ENCODE results near the gene KIF11. TPM values are rescaled to one million over a fixed set of nuclear protein-coding genes. Genes with fewer than 3 reads are reported as not detected.
"Not testable (repeated sequence)": the region's sequence is repeated elsewhere in the genome, so short reads cannot be mapped to it uniquely, and the experiment has no call there.

Gene KIF11
- total and polyA plus RNA-seq, 2 experiments from 2014 or later, result 7.1 to 19.9 TPM

DNA sequence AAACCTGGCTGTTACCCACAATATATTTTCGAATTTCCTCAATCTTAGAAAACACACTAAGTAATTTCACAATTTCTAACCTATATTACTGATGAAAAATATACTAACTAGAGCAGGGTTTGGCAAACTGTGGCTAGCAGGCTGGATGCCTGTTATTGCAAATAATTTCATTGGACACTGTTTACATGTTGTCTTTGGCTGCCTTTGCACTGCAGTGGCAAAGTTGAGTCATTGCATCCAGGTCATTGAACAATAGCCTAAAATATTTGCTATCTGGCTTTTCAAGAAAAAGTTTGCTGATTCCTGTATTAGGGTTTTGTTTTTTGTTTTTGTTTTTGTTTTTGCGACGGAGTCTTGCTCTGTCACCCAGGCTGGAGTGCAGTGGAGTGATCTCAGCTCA lies 47.2 kb downstream of the KIF11 start:
- TF ChIP-seq, protein P1, sequence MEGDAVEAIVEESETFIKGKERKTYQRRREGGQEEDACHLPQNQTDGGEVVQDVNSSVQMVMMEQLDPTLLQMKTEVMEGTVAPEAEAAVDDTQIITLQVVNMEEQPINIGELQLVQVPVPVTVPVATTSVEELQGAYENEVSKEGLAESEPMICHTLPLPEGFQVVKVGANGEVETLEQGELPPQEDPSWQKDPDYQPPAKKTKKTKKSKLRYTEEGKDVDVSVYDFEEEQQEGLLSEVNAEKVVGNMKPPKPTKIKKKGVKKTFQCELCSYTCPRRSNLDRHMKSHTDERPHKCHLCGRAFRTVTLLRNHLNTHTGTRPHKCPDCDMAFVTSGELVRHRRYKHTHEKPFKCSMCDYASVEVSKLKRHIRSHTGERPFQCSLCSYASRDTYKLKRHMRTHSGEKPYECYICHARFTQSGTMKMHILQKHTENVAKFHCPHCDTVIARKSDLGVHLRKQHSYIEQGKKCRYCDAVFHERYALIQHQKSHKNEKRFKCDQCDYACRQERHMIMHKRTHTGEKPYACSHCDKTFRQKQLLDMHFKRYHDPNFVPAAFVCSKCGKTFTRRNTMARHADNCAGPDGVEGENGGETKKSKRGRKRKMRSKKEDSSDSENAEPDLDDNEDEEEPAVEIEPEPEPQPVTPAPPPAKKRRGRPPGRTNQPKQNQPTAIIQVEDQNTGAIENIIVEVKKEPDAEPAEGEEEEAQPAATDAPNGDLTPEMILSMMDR (IDR thresholded peaks at IDR 0.05; ENCODE audit: low read depth, low read length), result peak; percentile 5
- H3K4me3 ChIP-seq, result no peak overlapping the region
- peaks cover 13% of the 10 kb centered on the region for H3K36me3 ChIP-seq
- H3K27ac ChIP-seq, result no peak overlapping the region
- H3K27me3 ChIP-seq, result no peaks in the 10 kb centered on the region
- H3K4me1 ChIP-seq (ENCODE audit: low read depth), result no peaks in the 10 kb centered on the region
- no peaks in the 10 kb centered on the region for H3K9me3 ChIP-seq (ENCODE audit: low read depth)
- DNase-seq (ENCODE audit: low read depth in 1 of 2, low spot score in 1 of 2), result peak in 1 of 2 donors; percentile 77

DNA sequence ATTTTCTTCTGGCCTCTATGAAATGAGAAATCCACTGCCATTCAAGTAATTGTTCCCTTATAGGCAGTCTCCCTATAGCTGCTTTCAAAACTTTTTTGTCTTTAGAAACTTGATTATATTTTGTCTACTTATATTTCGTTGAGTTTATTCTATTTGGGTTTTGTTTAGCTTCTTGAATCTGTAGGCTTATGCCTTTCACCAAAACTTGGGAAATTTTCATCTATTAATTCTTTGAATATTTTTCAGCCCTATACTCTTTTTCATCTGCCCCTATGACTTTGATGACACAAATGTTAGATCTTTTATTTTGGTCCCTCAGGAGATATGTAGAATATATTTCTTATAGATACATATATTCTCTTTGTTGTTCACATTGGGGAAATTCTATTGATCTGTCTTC lies 48.6 kb downstream of the KIF11 start:
- TF ChIP-seq, protein P1 (IDR thresholded peaks at IDR 0.05; ENCODE audit: low read depth, low read length), result no peak
- Histone ChIP-seq H3K36me3 (peaks cover 11% of the 10 kb centered on the region), H3K4me3 (no peak overlapping the region), H3K4me1 (ENCODE audit: low read depth) (no peaks in the 10 kb centered on the region), H3K27ac (no peak overlapping the region), H3K27me3 (no peaks in the 10 kb centered on the region), H3K9me3 (ENCODE audit: low read depth) (no peaks in the 10 kb centered on the region)
- DNase-seq (ENCODE audit: low read depth in 1 of 2, low spot score in 1 of 2), result no peak

DNA sequence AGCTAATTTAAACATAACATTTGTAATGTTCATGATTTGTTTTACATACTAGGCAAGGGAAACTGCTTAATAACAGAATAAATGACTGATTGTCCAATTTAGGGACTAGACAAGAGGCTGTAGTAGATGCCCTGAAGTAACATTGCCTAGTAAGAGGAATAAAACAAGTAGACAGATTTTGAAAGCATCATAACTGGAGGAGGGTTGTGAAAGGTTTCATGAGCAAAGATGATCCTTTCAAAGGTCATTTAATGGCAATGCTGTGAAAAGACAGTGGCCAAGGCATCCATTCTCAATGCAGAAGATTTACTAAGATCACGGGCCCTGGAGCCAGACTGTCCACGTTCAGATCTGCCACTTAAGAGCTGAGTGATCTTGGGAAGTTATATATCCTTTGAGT lies 52.0 kb downstream of the KIF11 start:
- TF ChIP-seq, protein P1 (IDR thresholded peaks at IDR 0.05; ENCODE audit: low read depth, low read length), result no peak
- Histone ChIP-seq H3K9me3 (ENCODE audit: low read depth) (no peaks in the 10 kb centered on the region), H3K4me1 (ENCODE audit: low read depth) (no peaks in the 10 kb centered on the region), H3K27me3 (no peaks in the 10 kb centered on the region), H3K27ac (no peak overlapping the region), H3K36me3 (peaks cover 26% of the 10 kb centered on the region), H3K4me3 (no peak overlapping the region)
- DNase-seq (ENCODE audit: low read depth in 1 of 2, low spot score in 1 of 2), result no peak

DNA sequence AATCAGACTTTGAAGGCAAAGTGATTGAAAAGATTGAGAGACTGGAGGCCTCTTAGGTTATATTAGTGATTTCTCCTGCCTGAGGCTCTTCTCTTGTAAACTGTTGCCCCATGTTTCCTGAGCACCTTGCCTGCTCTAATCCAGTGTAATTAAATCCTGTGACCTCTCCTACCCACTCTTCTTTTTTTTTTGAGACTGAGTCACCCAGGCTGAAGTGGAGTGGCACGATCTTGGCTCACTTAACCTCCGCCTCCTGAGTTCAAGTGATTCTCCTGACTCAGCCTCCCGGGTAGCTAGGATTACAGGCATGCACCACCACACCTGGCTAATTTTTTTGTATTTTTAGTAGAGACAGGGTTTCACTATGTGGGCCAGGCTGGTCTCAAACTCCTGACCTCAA lies 57.9 kb downstream of the KIF11 start:
- peaks cover 41% of the 10 kb centered on the region for H3K36me3 ChIP-seq

DNA sequence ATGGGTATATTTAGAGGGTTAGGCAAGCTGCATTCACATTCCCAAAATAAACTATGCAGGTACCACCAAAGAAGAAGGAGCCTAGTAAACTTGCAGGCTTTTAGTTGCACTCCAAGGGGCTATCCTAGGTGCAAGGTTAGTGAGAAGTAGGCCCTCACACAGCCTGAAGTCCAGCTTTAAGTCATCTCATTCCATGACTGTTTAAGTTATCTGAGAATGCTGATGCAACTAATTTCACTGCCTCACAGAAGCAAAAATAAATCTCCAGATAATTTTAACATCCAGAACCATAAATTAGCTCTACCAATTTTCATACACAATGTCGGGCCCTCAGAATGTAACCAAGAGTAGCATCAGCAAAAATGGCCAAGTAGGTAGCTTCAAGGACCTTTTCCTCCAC lies 62.5 kb downstream of the KIF11 start:
- DNase-seq (ENCODE audit: low read depth in 1 of 2, low spot score in 1 of 2), result no peak
- peaks cover 16% of the 10 kb centered on the region for H3K36me3 ChIP-seq
- H3K4me3 ChIP-seq, result no peak overlapping the region
- H3K27me3 ChIP-seq, result no peaks in the 10 kb centered on the region
- TF ChIP-seq, protein P1 (IDR thresholded peaks at IDR 0.05; ENCODE audit: low read depth, low read length), result no peak
- H3K4me1 ChIP-seq (ENCODE audit: low read depth), result no peaks in the 10 kb centered on the region
- no peaks in the 10 kb centered on the region for H3K9me3 ChIP-seq (ENCODE audit: low read depth)
- H3K27ac ChIP-seq, result no peak overlapping the region

More for the DNA sequence above, 57.9 kb downstream of the KIF11 start:
- H3K27ac ChIP-seq; H3K4me1 ChIP-seq (ENCODE audit: low read depth); DNase-seq (ENCODE audit: low read depth in 1 of 2, low spot score in 1 of 2); H3K27me3 ChIP-seq; H3K9me3 ChIP-seq (ENCODE audit: low read depth); H3K4me3 ChIP-seq: not testable (repeated sequence)

DNA sequence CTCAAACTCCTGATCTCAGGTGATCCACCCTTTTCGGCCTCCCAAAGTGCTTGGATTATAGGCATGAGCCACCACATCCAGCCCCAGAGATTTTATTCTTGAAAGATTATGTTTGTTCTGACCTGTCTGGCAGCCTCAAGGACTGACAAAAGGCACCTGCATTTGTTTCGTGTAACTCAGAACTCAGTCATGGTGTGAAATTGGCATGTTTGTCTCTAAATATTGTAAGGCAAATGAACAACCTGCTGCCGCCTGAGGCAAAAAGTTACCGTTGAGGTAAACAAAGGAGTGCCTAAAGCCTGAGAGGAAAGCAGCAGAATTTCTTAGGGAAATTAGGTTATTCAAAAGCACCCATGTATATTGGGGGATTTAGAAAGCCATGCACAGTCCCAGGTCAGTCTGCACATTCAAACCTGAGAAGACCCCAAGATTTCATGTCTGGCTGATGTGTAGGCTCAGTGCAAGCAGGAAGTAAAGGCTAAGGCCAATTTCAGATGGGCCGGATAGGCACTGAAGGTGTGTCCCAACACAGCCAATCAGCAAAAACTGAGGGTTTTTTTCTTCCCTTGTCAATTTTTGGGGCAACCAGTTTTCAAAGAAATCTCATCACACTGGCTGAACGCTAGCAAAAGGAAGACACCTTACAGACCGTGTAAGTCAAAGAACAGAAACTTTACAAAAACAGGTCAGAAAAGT lies 63.5 kb downstream of the KIF11 start:
- H3K27me3 ChIP-seq, result no peaks in the 10 kb centered on the region
- DNase-seq (ENCODE audit: low read depth in 1 of 2, low spot score in 1 of 2), result no peak
- H3K9me3 ChIP-seq (ENCODE audit: low read depth), result no peaks in the 10 kb centered on the region
- peaks cover 12% of the 10 kb centered on the region for H3K36me3 ChIP-seq
- H3K4me3 ChIP-seq, result no peak overlapping the region
- TF ChIP-seq, protein P1 (IDR thresholded peaks at IDR 0.05; ENCODE audit: low read depth, low read length), result no peak
- no peaks in the 10 kb centered on the region for H3K4me1 ChIP-seq (ENCODE audit: low read depth)
- no peak overlapping the region for H3K27ac ChIP-seq

Data from cardiac muscle cell (in vitro differentiated cells and primary cell).